ENCODE data around the gene PARPBP.
"Not testable (repeated sequence)": the region's sequence is repeated elsewhere in the genome, so short reads cannot be mapped to it uniquely, and the experiment has no call there.

Gene PARPBP

GRCh38 chr12:102144221-102144620 is 24.2 kb downstream of the PARPBP start:
- no peak for TF ChIP-seq CTCF (IDR thresholded peaks at IDR 0.05; ENCODE audit: low read depth, low read length)
- no peak overlapping the region for H3K4me3 ChIP-seq (ENCODE audit: low read depth, low read length)

GRCh38 chr12:102147062-102147587 is 27.1 kb downstream of the PARPBP start:
- H3K4me3 ChIP-seq (ENCODE audit: low read depth, low read length) = not testable (repeated sequence)

GRCh38 chr12:102155206-102155605 is 35.2 kb downstream of the PARPBP start:
- H3K4me3 ChIP-seq (ENCODE audit: low read depth, low read length) = not testable (repeated sequence)

GRCh38 chr12:102163383-102163782 is 43.4 kb downstream of the PARPBP start:
- H3K4me3 ChIP-seq (ENCODE audit: low read depth, low read length) = no peak overlapping the region
- TF ChIP-seq CTCF (IDR thresholded peaks at IDR 0.05; ENCODE audit: low read depth, low read length) = no peak

- TF ChIP-seq CTCF (IDR thresholded peaks at IDR 0.05; ENCODE audit: low read depth, low read length) = no peak
- no peak overlapping the region for H3K4me3 ChIP-seq (ENCODE audit: low read depth, low read length)
Observed at GRCh38 chr12:102167821-102168604, 48.0 kb downstream of the PARPBP start.

- peak; percentile 54 for TF ChIP-seq CTCF (IDR thresholded peaks at IDR 0.05; ENCODE audit: low read depth, low read length)
- H3K4me3 ChIP-seq (ENCODE audit: low read depth, low read length) = no peak overlapping the region
Observed at GRCh38 chr12:102169922-102170621, 50.1 kb downstream of the PARPBP start.

- TF ChIP-seq CTCF (IDR thresholded peaks at IDR 0.05; ENCODE audit: low read depth, low read length) = no peak
- no peak overlapping the region for H3K4me3 ChIP-seq (ENCODE audit: low read depth, low read length)
Observed at GRCh38 chr12:102171951-102172350, 52.0 kb downstream of the PARPBP start.

GRCh38 chr12:102172436-102172835 is 52.5 kb downstream of the PARPBP start:
- H3K4me3 ChIP-seq (ENCODE audit: low read depth, low read length) = no peak overlapping the region
- TF ChIP-seq CTCF (IDR thresholded peaks at IDR 0.05; ENCODE audit: low read depth, low read length) = no peak
